ENCODE results near the gene LDHD.

Gene LDHD

GRCh38 chr16:75079346-75079926 is 37.1 kb downstream of the LDHD start:
- TF ChIP-seq CTCF (IDR thresholded peaks at IDR 0.05; ENCODE audit: borderline replicate concordance, insufficient read depth, low read depth, low read length), result no peak
- H3K4me3 ChIP-seq (ENCODE audit: low read depth, low read length), result no peak overlapping the region

- TF ChIP-seq CTCF (IDR thresholded peaks at IDR 0.05; ENCODE audit: borderline replicate concordance, insufficient read depth, low read depth, low read length), result no peak
- no peak overlapping the region for H3K4me3 ChIP-seq (ENCODE audit: low read depth, low read length)
Observed at GRCh38 chr16:75078886-75079285, 37.7 kb downstream of the LDHD start.

GRCh38 chr16:75075688-75076268 is 40.8 kb downstream of the LDHD start:
- peak overlapping the region; percentile 12 for H3K4me3 ChIP-seq (ENCODE audit: low read depth, low read length)
- TF ChIP-seq CTCF (IDR thresholded peaks at IDR 0.05; ENCODE audit: borderline replicate concordance, insufficient read depth, low read depth, low read length), result no peak

- no peak for TF ChIP-seq CTCF (IDR thresholded peaks at IDR 0.05; ENCODE audit: borderline replicate concordance, insufficient read depth, low read depth, low read length)
- H3K4me3 ChIP-seq (ENCODE audit: low read depth, low read length), result no peak overlapping the region
Observed at GRCh38 chr16:75074920-75075687, 41.5 kb downstream of the LDHD start.

GRCh38 chr16:75074304-75074793 is 42.2 kb downstream of the LDHD start:
- TF ChIP-seq CTCF (IDR thresholded peaks at IDR 0.05; ENCODE audit: borderline replicate concordance, insufficient read depth, low read depth, low read length), result no peak
- no peak overlapping the region for H3K4me3 ChIP-seq (ENCODE audit: low read depth, low read length)

- TF ChIP-seq CTCF (IDR thresholded peaks at IDR 0.05; ENCODE audit: borderline replicate concordance, insufficient read depth, low read depth, low read length), result no peak
- no peak overlapping the region for H3K4me3 ChIP-seq (ENCODE audit: low read depth, low read length)
Observed at GRCh38 chr16:75073545-75074303, 42.9 kb downstream of the LDHD start.

Data from GM12875 (cell line).